Stimulated activated CD4-positive, alpha-beta T cell treated with anti-CD3 and anti-CD28 coated beads, TNF-alpha, amount 100 ng/mL, for 4 hours (primary cell): ENCODE results near the gene CERS1.

ENCODE experiments used
- DNase-seq, 3 experiments: peaks; one replicate each; pipeline ENCODE4 v3.0.0-alpha.2; 2020; ENCODE audit warnings: low read depth in 3 of 3

Gene CERS1

GRCh38 chr19:18839465-18840287, 56.3 kb downstream of the CERS1 start:
- no peak for DNase-seq

DNA sequence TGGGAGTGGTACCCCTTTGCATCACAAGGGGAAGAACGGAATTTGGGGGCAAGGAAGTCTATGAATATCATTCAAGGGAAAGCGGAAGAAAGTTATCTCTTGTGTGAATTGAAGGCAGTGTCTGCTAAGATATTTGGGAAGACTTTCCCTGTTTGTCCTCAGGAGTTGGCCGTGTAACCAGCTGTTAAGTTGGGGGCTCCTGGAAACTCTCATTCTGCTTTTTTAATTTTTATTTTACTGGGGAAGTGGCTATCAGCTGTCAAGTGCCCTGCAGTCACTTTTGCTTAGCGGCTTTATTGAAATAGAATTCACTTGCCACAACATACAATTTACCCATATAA, 61.3 kb downstream of the CERS1 start:
- DNase-seq: no peak

- DNase-seq: no peak
Observed at GRCh38 chr19:18833849-18834643, 61.9 kb downstream of the CERS1 start.

DNA sequence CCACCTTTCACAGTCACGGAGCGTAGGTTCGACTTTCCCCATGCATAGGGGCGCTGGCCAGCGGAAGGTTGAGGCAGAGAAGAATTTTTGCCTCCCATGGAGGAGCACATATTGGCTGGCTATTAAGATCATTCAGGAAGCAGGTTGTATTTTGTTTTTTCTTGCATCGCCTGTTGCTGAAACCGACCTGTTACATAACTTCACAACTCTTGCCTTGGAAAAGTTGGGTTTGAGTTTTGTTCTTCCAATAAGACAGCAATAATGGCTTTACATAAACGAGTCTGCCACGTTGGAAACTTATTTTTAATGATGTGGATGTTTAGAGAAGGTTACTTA, 62.8 kb downstream of the CERS1 start:
- DNase-seq: no peak

GRCh38 chr19:18832306-18833140, 63.4 kb downstream of the CERS1 start:
- no peak for DNase-seq

GRCh38 chr19:18831524-18832305, 64.2 kb downstream of the CERS1 start, which contains the start of gene UPF1:
TSS of gene UPF1 (plus strand) at chr19:18831959. CDS start at chr19:18832210, 251 bp downstream.
- peak; percentile 93 to 95 (median 94) for DNase-seq

DNA sequence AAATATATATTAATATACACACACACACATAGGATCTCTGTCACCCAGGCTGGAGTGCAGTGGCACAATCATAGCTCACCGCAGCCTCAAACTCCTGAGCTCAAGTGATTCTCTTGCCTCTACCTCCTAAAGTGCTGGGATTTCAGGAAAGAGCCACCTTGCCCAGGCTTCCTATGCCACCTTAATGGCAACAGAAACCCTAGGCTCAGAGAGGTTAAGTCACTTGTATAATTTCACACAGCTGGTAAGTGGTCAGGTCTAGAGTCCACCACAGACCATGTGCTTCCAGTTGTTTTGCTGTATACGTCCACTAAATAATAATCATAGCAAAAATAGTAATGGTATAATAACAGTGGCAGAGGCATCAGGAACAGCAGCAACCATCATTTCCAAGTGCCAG, 65.5 kb downstream of the CERS1 start:
- DNase-seq: no peak

GRCh38 chr19:18828786-18829185, 67.2 kb downstream of the CERS1 start:
- DNase-seq: no peak
